CD1c-positive myeloid dendritic cell (primary cell): ENCODE results near the gene GPR45.
"Not testable (repeated sequence)": the region's sequence is repeated elsewhere in the genome, so short reads cannot be mapped to it uniquely, and the experiment has no call there.

Experiments
- DNase-seq: peaks from one replicate; pipeline ENCODE4 v3.0.0-alpha.2; 2016; ENCODE audit errors: extremely low spot score

GPR45 gene, protein sequence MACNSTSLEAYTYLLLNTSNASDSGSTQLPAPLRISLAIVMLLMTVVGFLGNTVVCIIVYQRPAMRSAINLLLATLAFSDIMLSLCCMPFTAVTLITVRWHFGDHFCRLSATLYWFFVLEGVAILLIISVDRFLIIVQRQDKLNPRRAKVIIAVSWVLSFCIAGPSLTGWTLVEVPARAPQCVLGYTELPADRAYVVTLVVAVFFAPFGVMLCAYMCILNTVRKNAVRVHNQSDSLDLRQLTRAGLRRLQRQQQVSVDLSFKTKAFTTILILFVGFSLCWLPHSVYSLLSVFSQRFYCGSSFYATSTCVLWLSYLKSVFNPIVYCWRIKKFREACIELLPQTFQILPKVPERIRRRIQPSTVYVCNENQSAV

DNA sequence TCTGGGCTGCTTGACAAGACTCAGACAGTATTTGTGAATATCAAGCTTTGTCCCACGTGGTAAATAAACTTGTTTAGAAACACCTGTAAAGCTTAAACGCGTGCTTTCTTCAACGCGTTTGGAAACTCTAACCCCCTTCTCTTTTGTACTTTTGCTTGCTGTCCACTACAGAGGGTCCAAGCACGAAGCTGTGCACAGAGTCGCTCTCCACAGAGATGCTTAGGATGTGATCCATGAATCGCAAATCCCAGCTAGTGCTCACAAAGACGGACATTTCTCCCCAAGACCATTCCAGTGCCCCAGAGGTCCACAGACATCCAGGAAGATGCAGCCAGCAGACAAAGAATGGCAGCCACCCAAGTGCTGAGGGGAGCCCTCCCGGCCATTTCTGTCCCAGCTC is at the start of gene GPR45:
Gene GPR45 (plus strand): TSS at position 301 of the 400 bp plus-strand sequence. CDS start 116 bp downstream, outside the sequence.
- DNase-seq, result no peak

DNA sequence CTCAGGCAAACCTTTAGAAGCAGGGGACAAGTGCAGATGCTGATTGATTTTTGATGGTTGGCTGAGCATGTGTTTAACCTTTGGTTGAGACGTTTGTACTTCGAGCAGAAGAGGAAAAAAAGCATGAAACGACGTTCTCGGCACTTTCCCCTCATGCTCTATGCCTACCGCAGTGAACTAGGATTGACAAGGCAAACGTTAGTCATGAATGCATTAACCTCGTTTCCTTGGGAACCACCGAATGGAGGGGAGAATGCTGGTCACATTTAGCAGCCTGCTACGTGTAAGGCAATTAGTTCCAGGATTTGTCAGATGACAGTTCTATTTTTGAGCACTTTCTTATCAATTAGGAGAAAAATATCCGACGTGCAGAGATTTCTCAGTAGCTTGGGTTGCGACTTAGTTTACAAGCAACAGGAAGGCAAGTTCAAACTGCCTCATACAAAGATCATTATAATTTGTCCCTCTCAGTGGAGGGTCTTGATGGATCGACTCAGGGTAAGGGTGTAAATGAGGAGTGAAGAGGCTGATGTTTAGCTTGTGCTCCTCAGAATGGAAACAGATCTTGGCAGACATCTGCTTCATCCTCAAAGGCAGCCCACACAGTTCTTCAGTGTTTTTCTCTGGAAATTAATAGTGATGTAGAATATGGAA is 47.4 kb upstream of the GPR45 start:
- no peak for DNase-seq

DNA sequence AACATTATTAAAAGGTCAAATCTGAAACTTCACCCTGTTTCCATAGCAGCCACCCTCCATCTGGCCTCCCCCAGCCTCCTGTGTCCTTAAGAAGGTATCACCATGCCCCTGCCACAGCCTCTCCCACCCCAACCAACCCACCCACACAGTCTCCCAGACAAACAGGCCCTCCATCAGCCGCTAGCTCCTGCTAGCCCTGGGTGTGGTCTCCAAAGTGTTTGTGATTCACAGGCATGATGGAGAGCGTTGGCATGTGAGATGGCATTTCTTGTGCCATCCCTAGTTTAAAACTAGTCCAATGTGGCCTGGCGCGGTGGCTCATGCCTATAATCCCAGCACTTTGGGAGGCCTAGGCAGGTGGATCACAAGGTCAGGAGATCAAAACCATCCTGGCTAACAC is 44.9 kb upstream of the GPR45 start:
- no peak for DNase-seq

DNA sequence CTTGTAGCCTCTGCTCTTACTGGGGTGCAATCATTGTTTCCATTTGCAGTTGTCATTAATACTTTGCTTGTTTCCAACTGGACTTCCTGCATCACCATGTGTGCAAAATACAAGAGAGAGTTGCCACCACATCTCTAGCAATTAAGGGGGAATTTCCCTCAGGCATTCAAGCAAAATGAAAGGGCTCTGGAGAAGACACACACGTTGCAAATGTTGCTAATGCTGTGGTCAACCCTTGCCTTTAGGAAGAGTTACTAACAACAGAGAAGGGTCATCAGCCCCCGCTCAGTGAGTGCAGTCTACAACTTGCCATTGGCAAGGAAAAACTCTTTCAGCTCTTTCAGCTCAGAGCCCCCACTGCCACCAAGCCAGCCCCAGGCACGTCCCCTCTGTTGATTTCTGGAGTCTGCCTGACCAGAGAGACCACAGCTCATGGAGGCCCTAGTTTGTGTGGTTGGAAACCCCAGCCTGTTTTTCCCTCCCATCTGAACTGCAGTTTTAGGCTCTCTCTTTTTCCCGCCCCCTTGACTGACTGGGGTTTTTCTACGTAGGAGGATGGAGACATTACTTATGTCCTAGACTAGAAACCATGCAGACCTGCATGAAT is 25.9 kb upstream of the GPR45 start:
- no peak for DNase-seq

DNA sequence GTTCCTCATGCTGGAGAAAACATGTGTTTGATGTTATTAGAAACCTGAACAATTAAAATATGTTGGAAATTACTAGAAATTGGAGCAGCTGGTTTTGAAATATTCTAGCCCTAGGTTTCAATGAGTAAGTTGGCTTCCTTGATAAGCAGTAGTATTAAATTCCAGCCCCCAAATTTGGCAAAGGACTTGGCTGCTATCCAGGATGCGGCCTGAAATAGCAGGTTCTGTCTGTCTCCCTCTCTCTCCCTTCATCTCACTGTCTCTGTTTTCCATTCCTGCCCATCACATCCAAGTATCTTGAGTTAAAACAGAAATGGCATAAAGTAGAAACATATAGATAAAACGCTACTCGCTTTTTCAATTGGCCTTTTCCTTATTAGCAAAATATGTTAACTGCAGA is 20.9 kb upstream of the GPR45 start:
- DNase-seq, result no peak

DNA sequence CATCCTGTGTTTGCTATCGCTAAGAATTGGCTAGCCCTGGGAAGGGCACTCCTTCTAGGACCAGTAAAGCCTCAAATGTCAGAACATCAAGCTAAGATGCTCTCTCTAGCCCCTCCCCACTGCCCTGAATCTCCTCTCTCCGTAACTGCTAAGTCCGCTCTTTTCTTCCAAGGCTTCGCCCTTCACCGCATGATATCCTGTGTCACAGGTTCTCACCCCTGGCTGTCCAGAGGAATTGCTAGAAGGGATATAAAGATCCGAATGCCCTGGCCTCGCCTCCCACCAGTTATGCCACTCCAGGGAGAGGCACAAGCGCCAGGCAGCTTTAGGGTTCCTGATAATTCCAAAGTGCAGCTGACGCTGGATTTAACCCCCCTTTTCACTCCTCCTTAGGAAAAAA is 17.1 kb upstream of the GPR45 start:
- DNase-seq, result no peak

DNA sequence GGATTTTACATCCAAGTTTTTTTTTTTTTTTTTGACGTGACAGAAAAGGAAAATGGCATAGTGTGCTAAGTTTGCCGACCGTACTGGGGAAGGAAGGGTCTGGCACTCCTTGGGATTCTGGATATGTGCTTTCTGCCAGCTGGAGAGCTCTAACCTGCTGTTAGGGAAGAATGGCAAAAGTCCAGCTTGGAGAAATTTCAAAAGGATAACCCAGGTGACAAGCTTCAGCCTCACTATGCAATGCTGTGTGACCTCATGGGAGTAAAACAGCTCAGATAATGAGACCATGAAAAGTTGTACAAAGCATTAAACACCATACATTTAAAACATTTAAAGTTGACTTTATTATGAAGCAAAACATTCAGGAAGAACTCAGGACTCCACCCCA is 10.3 kb upstream of the GPR45 start:
- no peak for DNase-seq

DNA sequence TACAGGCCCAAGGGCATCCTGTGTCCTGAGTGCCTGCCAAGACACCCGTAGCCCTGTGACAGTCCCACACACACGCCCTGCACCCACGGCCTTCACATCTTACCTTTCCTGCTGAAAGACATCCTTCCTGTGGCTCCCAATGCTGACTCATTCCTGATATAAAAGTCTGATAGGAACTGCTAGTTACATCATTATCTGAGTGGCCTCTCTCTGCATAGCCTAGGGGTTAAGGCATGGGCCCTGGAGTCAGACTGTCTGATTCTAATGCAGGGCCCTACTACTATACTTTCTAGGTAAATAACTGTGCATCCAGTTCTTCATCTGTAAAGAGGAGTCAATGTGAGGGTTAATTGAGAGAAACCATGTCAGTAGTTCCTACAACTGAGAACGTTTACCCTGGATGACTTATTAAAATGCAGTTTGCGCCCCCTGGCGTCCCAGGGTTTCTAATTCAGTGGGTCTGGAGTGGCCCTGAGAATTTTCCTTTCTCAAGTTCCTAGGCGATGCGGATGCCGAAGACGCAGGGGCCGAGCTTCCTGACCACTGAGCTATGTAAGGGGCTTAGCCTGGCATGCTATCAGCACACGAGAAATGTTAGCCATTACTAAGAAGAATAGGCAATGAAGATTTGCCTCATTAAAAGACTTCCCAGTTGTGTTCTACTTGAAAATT is 6.0 kb upstream of the GPR45 start:
- peak; percentile 81 for DNase-seq

DNA sequence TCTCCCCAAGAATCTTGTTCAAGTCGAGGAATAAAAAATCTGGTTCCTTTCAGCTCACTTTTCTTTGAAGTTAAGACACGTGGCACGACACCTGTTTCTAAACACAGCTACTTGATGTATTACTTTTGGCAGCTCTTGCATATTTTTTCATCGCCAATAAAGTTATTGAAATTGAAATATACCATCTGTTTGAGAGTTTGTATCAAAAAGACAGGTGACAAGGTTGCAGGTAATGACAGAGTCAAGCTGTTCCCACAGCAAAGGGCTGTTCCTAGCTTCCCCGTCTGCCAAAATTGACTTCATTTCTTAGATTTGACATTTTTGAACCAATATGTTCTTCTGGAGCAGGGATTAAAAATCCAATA is 5.5 kb upstream of the GPR45 start:
- DNase-seq, result no peak

DNA sequence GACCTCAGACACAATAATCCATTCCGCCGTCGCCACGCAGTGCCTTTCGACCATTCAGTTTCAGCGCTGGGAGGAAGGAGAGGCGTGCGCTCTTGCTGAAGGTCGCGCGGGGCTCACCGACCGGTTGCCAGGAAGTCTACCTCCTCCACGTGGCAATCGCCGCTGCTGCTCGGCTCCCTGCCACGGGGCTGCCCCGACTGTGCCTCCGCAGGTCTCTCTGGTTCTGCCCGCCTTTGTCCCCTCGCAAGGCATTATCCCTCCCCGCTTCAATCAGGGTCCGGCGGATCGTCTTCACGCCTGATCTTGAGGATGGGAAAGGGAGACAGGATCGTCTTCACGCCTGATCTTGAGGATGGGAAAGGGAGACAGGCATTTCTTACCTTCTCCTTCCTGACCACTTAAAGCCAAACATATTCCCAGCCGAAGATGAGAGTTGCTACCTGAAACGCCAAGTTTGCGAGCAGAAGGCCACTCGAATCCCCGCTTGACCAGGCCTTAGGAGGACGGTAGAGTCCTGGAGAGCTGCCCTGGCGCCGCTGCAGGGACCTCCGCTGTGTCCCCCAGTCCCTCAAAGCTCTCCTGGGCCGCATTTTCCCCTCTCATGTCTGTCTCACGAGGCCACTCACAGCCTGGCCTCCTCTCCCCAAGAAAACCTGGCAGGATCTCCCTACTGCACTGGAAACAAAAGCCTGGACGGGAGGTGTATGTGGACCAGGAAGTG is 4.3 kb upstream of the GPR45 start:
- no peak for DNase-seq

DNA sequence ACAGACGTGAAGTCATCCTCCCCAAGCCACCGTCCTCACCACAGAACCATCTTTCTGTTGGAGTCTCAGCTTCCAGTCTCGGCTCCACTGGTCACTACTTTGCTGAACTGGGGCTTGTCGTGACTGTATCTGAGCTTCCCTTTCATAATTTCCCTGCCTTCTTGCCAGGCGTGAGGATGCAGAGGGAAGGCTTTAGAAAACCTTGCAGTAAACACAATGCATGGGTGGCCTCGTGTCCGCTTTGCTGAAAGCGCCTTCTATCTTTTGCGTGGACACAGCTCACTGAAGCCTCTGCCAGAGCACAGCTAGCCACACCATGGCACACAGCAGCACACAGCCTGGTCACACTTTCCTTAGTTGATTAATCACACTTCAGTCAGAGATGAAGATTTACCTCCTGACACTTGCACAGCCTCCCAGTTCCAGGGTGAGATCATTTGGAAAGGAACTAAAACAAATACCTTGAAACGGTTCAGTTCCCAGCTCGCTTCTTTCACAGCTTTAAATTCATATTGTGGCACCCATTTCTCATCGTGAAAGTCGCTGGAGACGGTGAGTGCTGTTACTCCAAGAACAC is 2.8 kb upstream of the GPR45 start:
- DNase-seq, result no peak

DNA sequence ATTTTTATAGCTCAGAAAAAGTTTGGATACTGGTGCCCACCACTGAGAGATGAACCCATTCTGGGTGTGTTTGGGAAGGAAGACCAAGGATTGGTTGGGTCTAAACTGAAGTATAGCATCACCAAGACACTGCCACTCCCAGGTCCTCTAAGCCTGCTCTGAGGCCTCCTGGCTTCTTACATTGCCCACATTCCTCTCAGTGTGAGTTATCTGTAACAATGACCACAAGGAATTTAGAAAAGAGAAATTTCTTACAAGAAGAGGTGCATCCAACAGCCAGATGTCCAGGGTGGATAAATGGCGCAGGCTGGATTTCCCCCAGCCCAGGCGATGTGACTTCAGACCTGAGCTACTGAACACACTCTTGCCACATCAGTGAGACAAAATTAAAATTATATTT is 1.6 kb upstream of the GPR45 start:
- DNase-seq, result no peak

DNA sequence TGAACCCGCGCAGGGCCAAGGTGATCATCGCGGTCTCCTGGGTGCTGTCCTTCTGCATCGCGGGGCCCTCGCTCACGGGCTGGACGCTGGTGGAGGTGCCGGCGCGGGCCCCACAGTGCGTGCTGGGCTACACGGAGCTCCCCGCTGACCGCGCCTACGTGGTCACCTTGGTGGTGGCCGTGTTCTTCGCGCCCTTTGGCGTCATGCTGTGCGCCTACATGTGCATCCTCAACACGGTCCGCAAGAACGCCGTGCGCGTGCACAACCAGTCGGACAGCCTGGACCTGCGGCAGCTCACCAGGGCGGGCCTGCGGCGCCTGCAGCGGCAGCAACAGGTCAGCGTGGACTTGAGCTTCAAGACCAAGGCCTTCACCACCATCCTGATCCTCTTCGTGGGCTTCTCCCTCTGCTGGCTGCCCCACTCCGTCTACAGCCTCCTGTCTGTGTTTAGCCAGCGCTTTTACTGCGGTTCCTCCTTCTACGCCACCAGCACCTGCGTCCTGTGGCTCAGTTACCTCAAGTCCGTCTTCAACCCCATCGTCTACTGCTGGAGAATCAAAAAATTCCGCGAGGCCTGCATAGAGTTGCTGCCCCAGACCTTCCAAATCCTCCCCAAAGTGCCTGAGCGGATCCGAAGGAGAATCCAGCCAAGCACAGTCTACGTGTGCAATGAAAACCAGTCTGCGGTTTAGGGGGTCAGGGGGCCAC is 897 bp downstream of the GPR45 start:
- no peak for DNase-seq

DNA sequence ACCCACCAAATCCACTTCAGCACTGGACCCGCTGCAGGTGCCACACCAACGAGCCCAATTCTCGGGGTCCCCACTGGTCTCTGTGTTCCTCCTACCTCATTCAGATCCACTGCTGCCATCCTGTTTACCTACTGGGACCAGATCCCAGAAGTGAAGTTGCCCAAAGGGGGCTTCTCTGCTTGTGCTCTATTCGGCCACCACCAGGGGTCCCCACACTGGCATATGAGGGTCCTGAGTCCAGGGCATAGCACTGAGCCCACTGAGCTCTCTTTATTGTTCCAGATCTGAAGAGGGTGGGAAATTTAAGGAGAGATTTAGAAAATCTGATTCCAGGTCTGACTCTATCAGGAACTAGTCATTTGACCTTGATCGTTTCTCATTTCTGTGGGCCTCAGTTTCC is 2.4 kb downstream of the GPR45 start:
- no peak for DNase-seq

DNA sequence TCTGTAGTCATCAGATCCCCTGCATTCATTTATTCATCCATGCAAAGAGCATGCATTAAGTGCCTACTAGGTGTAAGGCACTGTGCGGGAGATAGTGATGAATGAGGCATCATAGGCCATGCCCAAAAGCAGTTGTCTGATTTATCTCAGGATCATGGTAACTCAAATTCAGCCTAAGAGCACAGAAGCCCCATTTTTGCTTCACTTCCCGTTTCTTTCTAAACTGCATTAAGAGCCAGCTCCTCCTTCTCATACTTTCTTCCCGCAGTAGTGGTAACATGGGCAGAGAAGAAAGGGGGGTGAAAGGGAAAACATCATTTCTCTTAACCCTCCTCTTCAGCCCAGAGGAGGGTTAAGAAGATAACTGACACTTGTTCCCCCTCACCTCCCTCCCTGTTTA is 2.9 kb downstream of the GPR45 start:
- no peak for DNase-seq

DNA sequence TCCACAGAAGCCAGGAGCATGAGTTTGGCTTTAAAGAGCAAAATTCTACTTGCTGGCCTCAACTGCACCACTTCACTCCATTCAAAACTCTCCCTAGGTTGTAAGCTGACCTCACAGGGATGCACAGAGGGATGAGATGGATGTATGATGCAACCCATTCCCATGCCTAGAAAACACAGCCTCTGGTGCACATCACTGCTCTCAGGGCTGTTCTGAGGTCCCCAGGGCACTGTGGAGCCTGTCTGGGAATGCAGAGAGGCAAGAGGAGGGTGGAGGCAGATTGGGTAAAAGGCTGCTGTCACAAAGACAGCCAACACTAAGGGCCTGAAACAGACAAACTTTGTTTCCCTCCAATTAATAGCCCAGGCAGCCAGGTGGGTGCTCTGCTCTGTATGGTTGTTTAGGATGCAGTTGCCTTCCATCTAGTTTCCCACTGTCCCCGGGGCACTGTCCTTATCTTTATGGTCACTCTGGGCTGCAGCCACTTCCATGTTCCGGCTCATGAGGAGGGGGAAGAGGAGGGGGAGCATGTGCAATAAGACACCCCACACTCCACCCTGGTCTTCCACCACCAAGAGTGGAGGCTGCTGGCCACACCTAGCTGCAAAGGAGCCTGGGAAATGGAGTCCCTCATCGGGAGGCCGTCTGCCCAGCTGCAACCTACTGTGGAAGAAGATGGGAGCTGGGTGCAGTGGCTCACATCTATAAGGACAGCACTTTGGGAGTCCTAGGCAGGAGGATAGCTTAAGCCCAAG is 7.0 kb downstream of the GPR45 start:
- no peak for DNase-seq

DNA sequence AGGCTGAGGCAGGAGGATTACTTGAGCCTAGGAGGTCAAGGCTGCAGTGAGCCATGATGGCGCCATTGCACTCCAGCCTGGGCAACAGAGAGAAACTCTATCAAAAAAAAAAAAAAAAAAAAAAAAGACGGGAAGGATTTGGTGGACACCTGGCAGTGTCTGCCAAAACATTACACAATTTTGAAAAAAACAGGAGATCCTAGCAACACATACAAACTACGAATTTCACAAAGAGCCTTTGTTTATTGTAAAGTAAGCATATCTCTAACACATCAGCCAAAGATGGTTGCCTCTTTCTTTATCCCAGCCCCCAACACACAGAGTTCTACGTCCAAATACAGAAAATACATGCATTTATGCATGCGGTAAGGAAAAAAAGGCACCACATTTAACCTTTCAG is 7.6 kb downstream of the GPR45 start:
- no peak for DNase-seq

DNA sequence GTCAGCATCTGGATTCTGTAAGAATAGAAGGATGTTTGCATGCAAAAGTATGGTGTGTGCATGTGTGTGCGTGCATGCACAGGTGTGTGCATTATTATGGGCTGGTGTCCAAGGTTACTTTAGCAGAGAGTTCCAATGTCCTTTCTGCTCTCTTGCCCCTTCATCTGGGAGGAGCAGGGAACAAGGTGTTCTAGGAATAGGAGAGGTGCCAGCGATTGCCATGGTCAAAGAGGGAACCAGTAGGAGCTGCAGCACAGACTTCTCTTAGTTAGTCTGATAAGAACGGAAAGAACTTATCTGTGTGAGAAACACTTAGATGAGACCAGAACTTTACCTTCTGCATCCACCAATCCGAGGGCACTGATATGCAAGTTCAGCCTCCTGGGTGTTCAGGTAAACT is 8.3 kb downstream of the GPR45 start:
- DNase-seq, result no peak

DNA sequence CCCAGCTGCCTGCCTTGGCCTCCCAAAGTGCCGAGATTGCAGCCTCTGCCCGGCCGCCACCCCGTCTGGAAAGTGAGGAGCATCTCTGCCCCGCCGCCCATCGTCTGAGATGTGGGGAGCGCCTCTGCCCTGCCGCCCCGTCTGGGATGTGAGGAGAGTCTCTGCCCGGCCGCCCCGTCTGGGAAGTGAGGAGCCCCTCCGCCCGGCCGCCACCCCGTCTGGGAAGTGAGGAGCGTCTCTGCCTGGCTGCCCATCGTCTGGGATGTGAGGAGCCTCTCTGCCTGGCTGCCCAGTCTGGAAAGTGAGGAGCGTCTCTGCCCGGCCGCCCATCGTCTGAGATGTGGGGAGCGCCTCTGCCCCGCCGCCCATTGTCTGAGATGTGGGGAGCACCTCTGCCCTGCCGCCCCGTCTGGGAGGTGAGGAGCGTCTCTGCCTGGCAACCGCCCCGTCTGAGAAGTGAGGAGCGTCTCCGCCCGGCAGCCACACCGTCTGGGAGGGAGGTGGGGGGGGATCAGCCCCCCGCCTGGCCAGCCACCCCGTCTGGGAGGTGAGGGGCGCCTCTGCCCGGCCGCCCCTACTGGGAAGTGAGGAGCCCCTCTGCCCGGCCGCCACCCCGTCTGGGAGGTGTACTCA is 9.6 kb downstream of the GPR45 start:
- not testable (repeated sequence) for DNase-seq

DNA sequence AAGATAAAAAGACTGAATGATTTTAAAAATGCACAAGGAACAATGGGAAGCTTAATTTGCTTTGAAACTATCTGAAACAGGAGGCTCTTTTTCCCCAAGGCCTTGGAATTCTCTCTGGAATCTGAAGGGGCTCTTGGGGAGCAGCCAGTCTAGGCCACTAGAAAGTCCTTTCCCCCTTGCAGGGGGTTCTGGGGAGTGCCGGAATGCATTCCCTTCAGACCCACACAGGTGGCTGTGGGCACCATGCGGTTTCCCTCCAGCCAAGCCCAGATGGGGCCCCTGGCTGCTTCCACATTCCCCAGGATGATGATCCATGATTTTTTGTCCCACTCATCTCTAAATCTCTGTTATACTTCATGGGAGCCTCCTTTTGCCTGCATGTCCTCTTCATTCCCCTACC is 10.7 kb downstream of the GPR45 start:
- DNase-seq, result no peak
